GM12872 (cell line): Measurements from ENCODE around the gene FAM167B.

ENCODE experiments used
- TF ChIP-seq, protein P1 (sequence below): IDR thresholded peaks from 3 replicates; pipeline ENCODE4 v1.5.1; 2011; ENCODE audit warnings: low read depth, mild to moderate bottlenecking, low read length, moderate library complexity; ENCODE audit not compliant: insufficient read depth

FAM167B gene

DNA sequence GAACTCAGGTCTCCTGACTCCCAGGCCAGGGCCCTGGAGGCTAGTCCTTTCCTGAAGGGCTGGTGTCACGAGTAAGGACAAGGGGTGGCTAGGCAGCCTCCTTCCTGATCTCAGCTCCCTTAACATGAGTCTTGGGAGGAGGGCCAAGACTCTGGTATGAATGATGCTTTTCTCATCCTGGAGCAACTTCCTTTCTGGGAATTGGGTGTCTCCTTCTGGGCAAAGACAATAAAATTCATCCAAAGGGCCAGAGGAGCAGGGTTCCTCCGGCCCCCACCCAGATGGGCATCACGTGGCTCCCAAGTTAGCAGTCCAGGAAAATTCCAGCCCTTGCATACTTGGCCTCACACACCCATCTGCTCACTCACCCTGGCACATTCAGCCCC, at the start of gene FAM167B:
FAM167B (plus strand) TSS at position 335 of the 386 bp plus-strand sequence. CDS start 200 bp downstream, outside the sequence.
- TF ChIP-seq, protein P1, sequence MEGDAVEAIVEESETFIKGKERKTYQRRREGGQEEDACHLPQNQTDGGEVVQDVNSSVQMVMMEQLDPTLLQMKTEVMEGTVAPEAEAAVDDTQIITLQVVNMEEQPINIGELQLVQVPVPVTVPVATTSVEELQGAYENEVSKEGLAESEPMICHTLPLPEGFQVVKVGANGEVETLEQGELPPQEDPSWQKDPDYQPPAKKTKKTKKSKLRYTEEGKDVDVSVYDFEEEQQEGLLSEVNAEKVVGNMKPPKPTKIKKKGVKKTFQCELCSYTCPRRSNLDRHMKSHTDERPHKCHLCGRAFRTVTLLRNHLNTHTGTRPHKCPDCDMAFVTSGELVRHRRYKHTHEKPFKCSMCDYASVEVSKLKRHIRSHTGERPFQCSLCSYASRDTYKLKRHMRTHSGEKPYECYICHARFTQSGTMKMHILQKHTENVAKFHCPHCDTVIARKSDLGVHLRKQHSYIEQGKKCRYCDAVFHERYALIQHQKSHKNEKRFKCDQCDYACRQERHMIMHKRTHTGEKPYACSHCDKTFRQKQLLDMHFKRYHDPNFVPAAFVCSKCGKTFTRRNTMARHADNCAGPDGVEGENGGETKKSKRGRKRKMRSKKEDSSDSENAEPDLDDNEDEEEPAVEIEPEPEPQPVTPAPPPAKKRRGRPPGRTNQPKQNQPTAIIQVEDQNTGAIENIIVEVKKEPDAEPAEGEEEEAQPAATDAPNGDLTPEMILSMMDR: no peak

DNA sequence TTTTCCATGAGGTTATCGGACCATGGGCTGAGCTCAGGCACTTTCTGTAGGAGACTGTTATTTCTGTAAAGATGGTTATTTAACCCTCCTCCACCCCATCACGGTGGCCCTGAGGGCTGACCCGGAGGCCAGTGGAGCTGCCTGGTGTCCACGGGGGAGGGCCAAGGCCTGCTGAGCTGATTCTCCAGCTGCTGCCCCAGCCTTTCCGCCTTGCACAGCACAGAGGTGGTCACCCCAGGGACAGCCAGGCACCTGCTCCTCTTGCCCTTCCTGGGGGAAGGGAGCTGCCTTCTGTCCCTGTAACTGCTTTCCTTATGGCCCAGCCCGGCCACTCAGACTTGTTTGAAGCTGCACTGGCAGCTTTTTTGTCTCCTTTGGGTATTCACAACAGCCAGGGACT, 49.2 kb upstream of the FAM167B start:
- TF ChIP-seq, protein P1: no peak

DNA sequence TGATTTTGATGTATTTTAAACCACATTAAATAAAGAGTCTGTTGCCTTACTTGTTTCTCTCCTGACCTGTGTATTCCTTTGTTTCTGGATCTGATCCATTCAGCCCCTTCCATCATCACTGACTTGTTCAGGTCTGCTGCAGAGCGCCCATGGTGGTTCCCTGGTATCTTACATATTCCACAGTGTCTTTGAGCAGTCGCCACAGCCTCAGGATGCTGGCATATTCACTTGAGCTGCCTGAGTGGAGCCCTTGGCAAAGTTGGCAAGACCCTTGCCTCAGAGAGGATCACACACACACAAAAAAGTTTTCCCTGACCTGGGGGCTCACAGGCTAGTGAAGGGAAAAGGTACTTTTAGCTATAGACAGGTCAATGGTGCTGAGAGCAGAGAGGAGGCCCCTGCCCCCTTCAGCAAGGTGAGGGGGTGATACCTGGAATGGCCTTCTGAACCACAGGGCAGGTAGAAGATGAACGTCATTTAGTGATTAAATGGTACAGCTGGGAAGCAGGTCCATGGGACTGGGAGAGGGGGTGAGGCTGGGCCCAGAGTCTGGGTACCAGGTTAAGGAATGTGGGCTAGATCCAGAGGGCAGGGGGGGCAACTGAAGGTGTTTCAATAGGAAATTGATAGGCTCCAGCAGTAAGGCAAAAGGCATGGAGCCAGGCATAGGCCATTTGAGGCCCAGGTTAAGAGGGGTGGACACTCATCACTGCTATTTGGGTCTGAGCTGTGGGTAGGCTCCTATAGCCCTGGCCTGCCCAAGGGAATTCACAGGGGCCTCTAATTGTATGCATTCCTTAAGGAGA, 48.6 kb upstream of the FAM167B start:
- TF ChIP-seq, protein P1: no peak

DNA sequence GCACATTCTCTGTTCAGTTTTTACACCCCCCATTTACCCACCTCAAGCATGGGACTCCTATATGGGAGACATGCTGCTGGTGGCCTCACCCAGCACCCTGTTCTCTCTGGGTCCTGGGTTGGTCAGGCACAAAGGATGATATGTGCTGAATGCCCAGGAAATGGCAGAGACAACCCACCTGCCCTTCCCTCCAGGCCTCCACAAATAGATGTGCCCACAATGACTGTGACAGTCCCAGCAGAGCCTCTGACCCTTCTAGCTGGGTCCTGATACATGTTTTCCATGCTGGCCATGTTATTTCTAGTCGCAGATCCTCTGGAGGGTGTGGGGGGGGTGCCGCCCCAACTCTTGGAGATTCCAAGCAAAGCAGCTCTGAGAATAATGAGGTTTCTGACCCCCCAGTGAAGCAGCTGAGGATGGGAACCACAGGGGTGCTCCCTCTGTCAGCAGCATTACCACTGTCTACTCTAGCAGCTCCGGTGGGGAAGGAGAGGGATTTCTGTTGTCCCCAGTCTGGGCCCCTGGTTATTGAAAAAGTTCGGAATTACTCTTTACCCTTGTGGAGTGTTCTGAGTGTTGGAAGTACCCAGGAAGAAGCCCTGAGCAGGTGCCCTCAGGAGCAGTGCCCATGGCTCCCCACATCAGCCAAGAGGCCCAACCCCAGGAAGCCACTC, 47.8 kb upstream of the FAM167B start:
- TF ChIP-seq, protein P1: no peak

DNA sequence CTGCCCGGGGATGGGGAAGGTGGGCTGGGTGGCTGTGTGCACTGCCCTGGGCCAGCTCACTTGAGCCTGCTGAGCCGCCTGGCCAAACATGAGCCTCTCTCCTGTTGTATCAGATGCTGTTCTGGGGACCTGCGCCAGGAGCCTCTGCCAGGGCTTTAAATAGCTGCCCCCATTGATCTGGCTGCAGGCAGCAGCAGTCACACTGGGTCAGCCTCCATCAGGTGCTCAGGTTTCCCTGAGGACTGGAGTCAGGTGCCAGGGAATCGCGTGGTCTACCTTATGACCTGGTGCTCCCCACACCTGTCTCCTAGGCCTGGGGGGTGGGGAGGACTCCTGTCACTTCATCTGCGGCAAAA, 47.3 kb upstream of the FAM167B start:
- TF ChIP-seq, protein P1: no peak

DNA sequence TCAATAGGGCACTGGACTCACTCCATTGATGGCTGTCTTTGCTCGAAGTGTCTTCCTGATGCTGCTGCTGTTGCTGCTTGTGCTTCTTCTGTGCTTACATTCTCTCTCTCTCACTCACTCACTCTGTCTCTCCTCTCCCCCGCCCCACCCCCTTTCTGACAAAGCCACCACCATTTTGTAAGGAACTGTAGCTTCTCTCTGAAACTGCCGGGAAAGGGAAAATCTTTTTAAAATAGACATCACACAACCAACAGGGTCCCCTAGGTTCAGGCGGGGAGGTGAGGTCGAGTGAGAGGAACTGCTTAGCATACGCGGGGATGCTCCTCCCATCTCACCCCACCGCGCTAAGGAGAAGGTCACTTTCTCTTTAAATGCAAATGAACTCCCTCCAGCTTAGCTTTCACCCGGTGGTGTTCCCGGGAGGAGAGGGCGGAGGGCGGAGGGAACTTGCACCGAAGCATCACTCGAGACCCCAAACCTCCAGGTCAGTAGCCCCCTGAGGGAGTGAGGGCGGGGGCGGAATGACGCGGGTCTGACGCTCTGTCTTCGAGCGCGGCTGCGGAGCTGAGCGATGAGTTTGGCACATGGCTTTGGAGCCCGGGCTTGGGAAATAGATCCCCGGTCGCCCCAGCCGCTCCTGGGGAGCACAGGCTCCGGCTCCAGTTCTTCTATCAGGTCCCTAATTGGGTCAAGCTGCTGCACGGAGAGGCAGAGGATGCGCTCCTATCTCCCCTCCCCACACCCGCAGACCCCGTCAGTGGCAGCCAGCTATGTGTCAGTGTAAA, 46.6 kb upstream of the FAM167B start, which contains the start of gene CCDC28B:
CCDC28B (plus strand) TSS at position 370 of the 785 bp plus-strand sequence. CDS start 1,341 bp downstream, outside the sequence.
- TF ChIP-seq, protein P1: no peak

DNA sequence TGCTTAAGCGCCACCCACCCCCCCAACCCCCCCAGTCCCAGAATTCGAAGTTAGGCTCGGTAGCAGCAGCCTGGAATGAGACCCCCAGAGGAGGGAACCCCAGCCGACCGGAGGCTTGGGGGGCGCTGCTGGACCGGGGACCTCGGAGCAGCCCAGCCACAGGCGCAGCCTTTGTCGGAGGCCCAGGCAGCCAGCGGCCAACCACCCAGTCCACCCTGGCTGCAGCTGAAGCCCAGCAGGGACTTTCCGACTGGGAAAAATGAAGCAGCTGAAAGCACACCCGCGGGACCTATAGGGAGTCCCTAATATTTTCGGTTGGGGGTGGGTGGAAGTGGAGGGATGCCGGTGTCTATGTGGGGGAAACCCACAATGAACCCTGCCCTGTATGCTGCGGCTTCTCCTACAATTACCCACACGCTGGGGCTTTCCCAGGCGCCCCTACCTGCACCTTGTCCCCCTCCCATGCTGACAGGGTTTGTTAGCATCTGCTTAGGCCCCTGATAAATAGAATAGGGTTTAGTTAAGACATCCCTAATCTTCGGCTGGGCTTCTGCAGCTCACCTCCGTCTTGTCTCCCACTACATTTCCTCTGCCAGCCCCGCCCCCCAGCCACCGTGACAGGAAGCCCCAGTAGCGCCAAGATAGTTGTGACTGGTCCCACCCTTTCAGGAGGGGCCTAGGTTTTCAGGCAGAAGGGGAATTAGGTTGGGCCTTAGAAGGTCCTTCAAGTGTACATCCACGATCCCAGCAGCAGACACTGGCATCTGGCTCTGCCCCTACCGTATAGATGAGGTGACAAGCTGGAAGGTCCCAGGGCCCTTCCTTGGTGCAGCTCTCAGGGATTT, 45.8 kb upstream of the FAM167B start:
- TF ChIP-seq, protein P1: peak; percentile 23; the same call in 1 of the 3 replicates
